GM23338 (cell line): ENCODE results near the gene ADCY5. TPM values are rescaled to one million over a fixed set of nuclear protein-coding genes. Genes with fewer than 3 reads are reported as not detected.

Source experiments
- ATAC-seq: fragments of 200-7000 bp; cut with Tn5 transposase; 3 replicates; pipeline ENCODE4 v1.9.1; 2020
- DNase-seq: peaks from one replicate; pipeline ENCODE4 v3.0.0-alpha.2; 2015; ENCODE audit warnings: low spot score
- H2AFZ ChIP-seq: fragments of 200-600 bp; sonication (generic); 2 replicates; pipeline ENCODE4 v1.8.0; 2016; ENCODE audit warnings: antibody characterized with exemption, mild to moderate bottlenecking, moderate library complexity
- H3F3A ChIP-seq: fragments of 200-600 bp; sonication (generic); replicated peaks from 2 replicates; pipeline ENCODE4 v1.8.0; 2017; ENCODE audit warnings: antibody characterized with exemption, mixed run types, low read depth
- H3K27ac ChIP-seq: fragments of 200-600 bp; sonication (generic); 2 replicates; pipeline ENCODE4 v1.6.1; 2016; ENCODE audit warnings: low read depth
- H3K27me3 ChIP-seq: fragments of 200-600 bp; sonication (generic); 2 replicates; pipeline ENCODE4 v1.8.0; 2016; ENCODE audit warnings: mild to moderate bottlenecking, mixed run types, moderate library complexity; ENCODE audit not compliant: insufficient read depth
- H3K36me3 ChIP-seq: fragments of 200-600 bp; sonication (generic); 2 replicates; pipeline ENCODE4 v1.8.0; 2016; ENCODE audit warnings: mild to moderate bottlenecking; ENCODE audit not compliant: insufficient read depth
- H3K4me1 ChIP-seq: fragments of 200-600 bp; sonication (generic); 2 replicates; pipeline ENCODE4 v1.8.0; 2016; ENCODE audit warnings: mild to moderate bottlenecking, moderate library complexity; ENCODE audit not compliant: insufficient read depth
- H3K4me2 ChIP-seq: fragments of 200-600 bp; sonication (generic); 2 replicates; pipeline ENCODE4 v1.7.1; 2017; ENCODE audit warnings: mixed run types
- H3K4me3 ChIP-seq: fragments of 200-600 bp; sonication (generic); 2 replicates; pipeline ENCODE4 v1.6.1; 2016; ENCODE audit warnings: mixed run types
- H3K79me2 ChIP-seq: fragments of 200-600 bp; sonication (generic); replicated peaks from 2 replicates; pipeline ENCODE4 v1.8.0; 2017; ENCODE audit warnings: mild to moderate bottlenecking; ENCODE audit not compliant: insufficient read depth
- H3K9me2 ChIP-seq: fragments of 200-600 bp; sonication (generic); 2 replicates; pipeline ENCODE4 v1.8.0; 2017; ENCODE audit not compliant: insufficient read depth
- H4K20me1 ChIP-seq: fragments of 200-600 bp; sonication (generic); replicated peaks from 2 replicates; pipeline ENCODE4 v1.8.0; 2017; ENCODE audit warnings: mild to moderate bottlenecking; ENCODE audit not compliant: insufficient read depth
- H3K27ac Mint-ChIP-seq: 2 replicates; pipeline ENCODE4 v1.8.0; 2020; ENCODE audit warnings: inconsistent platforms, mild to moderate bottlenecking, moderate library complexity, mixed read lengths
- H3K27me3 Mint-ChIP-seq: 3 replicates; pipeline ENCODE4 v1.8.0; 2022; ENCODE audit warnings: low read depth, mild to moderate bottlenecking, moderate library complexity, mixed read lengths, inconsistent platforms; ENCODE audit not compliant: insufficient read depth, poor library complexity
- H3K36me3 Mint-ChIP-seq: 3 replicates; pipeline ENCODE4 v1.8.0; 2021; ENCODE audit warnings: low read depth, mild to moderate bottlenecking, inconsistent platforms, moderate library complexity, mixed read lengths
- H3K4me1 Mint-ChIP-seq: 3 replicates; pipeline ENCODE4 v1.8.0; 2020; ENCODE audit warnings: mild to moderate bottlenecking, inconsistent platforms, mixed read lengths
- H3K4me3 Mint-ChIP-seq: 3 replicates; pipeline ENCODE4 v1.8.0; 2021; ENCODE audit warnings: moderate library complexity, mild to moderate bottlenecking, inconsistent platforms, mixed read lengths
- H3K9me3 Mint-ChIP-seq: 3 replicates; pipeline ENCODE4 v1.8.0; 2020; ENCODE audit warnings: moderate library complexity, mild to moderate bottlenecking, inconsistent platforms, mixed read lengths
- ETS1 ChIP-seq: IDR thresholded peaks from 2 replicates; pipeline ENCODE4 v1.6.1; 2016; ENCODE audit warnings: antibody characterized with exemption
- EZH2 ChIP-seq: fragments of 200-600 bp; sonication (generic); IDR thresholded peaks from one replicate; pipeline ENCODE4 v1.8.0; 2017; ENCODE audit warnings: antibody characterized with exemption, mild to moderate bottlenecking, low read depth; ENCODE audit not compliant: unreplicated experiment
- EZH2phosphoT487 ChIP-seq: fragments of 200-600 bp; sonication (generic); IDR thresholded peaks from one replicate; pipeline ENCODE4 v1.8.1; 2018; ENCODE audit warnings: antibody characterized with exemption; ENCODE audit not compliant: unreplicated experiment
- JUNB ChIP-seq: IDR thresholded peaks from one replicate; pipeline ENCODE4 v1.6.1; 2016; ENCODE audit warnings: antibody characterized with exemption; ENCODE audit not compliant: unreplicated experiment
- NANOG ChIP-seq: IDR thresholded peaks from 2 replicates; pipeline ENCODE4 v1.6.1; 2016; ENCODE audit warnings: antibody characterized with exemption, borderline replicate concordance
- POLR2AphosphoS5 ChIP-seq: IDR thresholded peaks from 2 replicates; pipeline ENCODE4 v1.6.1; 2016; ENCODE audit warnings: antibody characterized with exemption, low read depth
- REST ChIP-seq: IDR thresholded peaks from one replicate; pipeline ENCODE4 v1.6.1; 2018; ENCODE audit warnings: antibody characterized with exemption; ENCODE audit not compliant: unreplicated experiment
- STAT1 ChIP-seq: IDR thresholded peaks from one replicate; pipeline ENCODE4 v1.6.1; 2016; ENCODE audit warnings: antibody characterized with exemption; ENCODE audit not compliant: unreplicated experiment
- ZNF114 ChIP-seq: fragments of 250-450 bp; sonication (Bioruptor Pico); IDR thresholded peaks from 2 replicates; pipeline ENCODE4 v1.5.0; 2020; ENCODE audit warnings: mild to moderate bottlenecking, moderate library complexity
- ZNF331 ChIP-seq: fragments of 250-450 bp; sonication (Bioruptor Pico); IDR thresholded peaks from 2 replicates; pipeline ENCODE4 v1.5.0; 2020; ENCODE audit warnings: low read depth, mild to moderate bottlenecking, moderate library complexity
- ZNF462 ChIP-seq: fragments of 250-450 bp; sonication (Bioruptor Pico); IDR thresholded peaks from 2 replicates; pipeline ENCODE4 v1.5.0; 2020; ENCODE audit warnings: mild to moderate bottlenecking, moderate library complexity
- polyA plus RNA-seq: library from polyadenylated mRNA; unstranded; fragments of >200 nt; fragmentation: Nextera tagmentation; extraction: Ambion mirVana; gene quantifications from 2 replicates; pipeline ENCODE4 v1.2.1, GENCODE V29; 2016
- total RNA-seq: library from RNA; depleted of rRNA; stranded (reverse); fragments of >200 nt; shearing (Covaris generic); gene quantifications from 2 replicates; pipeline ENCODE4 v1.2.3, GENCODE V29; 2014

Gene ADCY5
- total and polyA plus RNA-seq, 2 experiments from 2014 or later: 3.5 to 10.2 TPM

- H3K4me3 ChIP-seq: no peak overlapping the region
- no peak overlapping the region for H3K27ac ChIP-seq
- H3K4me1 Mint-ChIP-seq: peaks cover 10% of the 10 kb centered on the region
- H2AFZ ChIP-seq: no peak overlapping the region
- no peaks in the 10 kb centered on the region for H4K20me1 ChIP-seq
- H3K9me2 ChIP-seq: no peaks in the 10 kb centered on the region
- H3K27me3 Mint-ChIP-seq: peaks cover 18% of the 10 kb centered on the region
- DNase-seq: no peak
- no peak for TF ChIP-seq ZNF114 (CRISPR knock-in tag)
- no peak overlapping the region for H3K4me2 ChIP-seq
- no peaks in the 10 kb centered on the region for H3K36me3 Mint-ChIP-seq
- H3K79me2 ChIP-seq: no peaks in the 10 kb centered on the region
- ATAC-seq: no peak
- H3K27me3 ChIP-seq: no peaks in the 10 kb centered on the region
- no peaks in the 10 kb centered on the region; the same call in 1 of the 2 replicates for H3K4me1 ChIP-seq
- H3K4me3 Mint-ChIP-seq: no peak overlapping the region
- H3K36me3 ChIP-seq: no peaks in the 10 kb centered on the region
- H3F3A ChIP-seq: no peaks in the 10 kb centered on the region
- H3K9me3 Mint-ChIP-seq: no peaks in the 10 kb centered on the region
- no peak overlapping the region for H3K27ac Mint-ChIP-seq
These were observed 53.7 kb downstream of the ADCY5 start for GRCh38 chr3:123395235-123395634.

- Histone ChIP-seq H3K27ac (no peak overlapping the region), H3K9me2 (no peaks in the 10 kb centered on the region), H4K20me1 (no peaks in the 10 kb centered on the region), H3K4me2 (no peak overlapping the region), H3K4me1 (no peaks in the 10 kb centered on the region; the same call in 1 of the 2 replicates), H3K27me3 (no peaks in the 10 kb centered on the region), H3F3A (no peaks in the 10 kb centered on the region), H2AFZ (no peak overlapping the region), H3K4me3 (no peak overlapping the region), H3K79me2 (no peaks in the 10 kb centered on the region), H3K36me3 (no peaks in the 10 kb centered on the region)
- no peak for TF ChIP-seq EZH2
- TF ChIP-seq POLR2AphosphoS5: no peak
- TF ChIP-seq NANOG: no peak
- no peak for TF ChIP-seq EZH2phosphoT487
- no peak for TF ChIP-seq ETS1
- no peak for TF ChIP-seq ZNF331 (CRISPR knock-in tag)
- no peak for TF ChIP-seq STAT1
- TF ChIP-seq JUNB: no peak
- TF ChIP-seq ZNF462 (CRISPR knock-in tag): no peak
- no peak for TF ChIP-seq REST
- no peaks in the 10 kb centered on the region for H3K36me3 Mint-ChIP-seq
- peaks cover 18% of the 10 kb centered on the region for H3K27me3 Mint-ChIP-seq
- peaks cover 10% of the 10 kb centered on the region for H3K4me1 Mint-ChIP-seq
- ATAC-seq (no peak), DNase-seq (no peak)
- no peak overlapping the region for H3K27ac Mint-ChIP-seq
- H3K9me3 Mint-ChIP-seq: no peaks in the 10 kb centered on the region
- H3K4me3 Mint-ChIP-seq: no peak overlapping the region
These were observed 54.4 kb downstream of the ADCY5 start for GRCh38 chr3:123394391-123395020.
